A549 (cell line): ENCODE data around the gene CLCC1. TPM values are rescaled to one million over a fixed set of nuclear protein-coding genes. Genes with fewer than 3 reads are reported as not detected.
A peak's percentile ranks its signal among the peaks of the same experiment; 100 is the strongest.

Source experiments
- ATAC-seq, 2 experiments: fragments of 200-7000 bp in 1 of 2; fragments of >200 bp in 1 of 2; cut with Nextera tagmentation in 1 of 2; cut with Tn5 transposase in 1 of 2; 3 replicates each; pipeline versions ENCODE4 v1.8.0 to v1.9.1; 2018 to 2020; ENCODE audit warnings: mild to moderate bottlenecking in 1 of 2, moderate library complexity in 1 of 2
- CTCF ChIA-PET: fragments of 300-600 bp; sonication (Branson Sonifier 250); formaldehyde crosslinking; extraction: SDS; loops from one replicate; lab custom pipeline; 2021; ENCODE audit warnings: antibody characterized with exemption, inconsistent platforms; lab: Yijun Ruan, JAX
- POLR2A ChIA-PET: fragments of 350-600 bp; formaldehyde crosslinking; extraction: SDS; loops from one replicate; lab custom pipeline; 2021; ENCODE audit warnings: antibody characterized with exemption, inconsistent platforms; lab: Yijun Ruan, JAX
- DNase-seq, 2 experiments: peaks; one replicate each; pipeline versions ENCODE4 v3.0.0 to v3.0.0-alpha.2; 2011 to 2016; ENCODE audit warnings: low read depth in 1 of 2, low spot score in 1 of 2
- FAIRE-seq: peaks from 2 replicates; lab custom pipeline; 2011; peaks lifted over from hg19 to GRCh38; lab: Jason Lieb, UNC
- H3K27ac ChIP-seq, 2 experiments: fragments of >200 bp; sonication (Bioruptor Twin); formaldehyde crosslinking; 3 replicates each; pipeline ENCODE4 v1.5.1; 2016 to 2017
- H3K4me1 ChIP-seq: fragments of >200 bp; sonication (Bioruptor Twin); formaldehyde crosslinking; 3 replicates; pipeline ENCODE4 v1.6.1; 2016
- H3K4me2 ChIP-seq: fragments of >200 bp; sonication (Bioruptor Twin); formaldehyde crosslinking; 3 replicates; pipeline ENCODE4 v1.6.1; 2016
- H3K4me3 ChIP-seq: fragments of >200 bp; sonication (Bioruptor Twin); formaldehyde crosslinking; 3 replicates; pipeline ENCODE4 v1.5.1; 2016
- H3K9me3 ChIP-seq: fragments of >200 bp; sonication (Bioruptor Twin); formaldehyde crosslinking; 3 replicates; pipeline ENCODE4 v1.6.1; 2016
- BCL3 ChIP-seq: fragments of >200 bp; sonication (Bioruptor Twin); formaldehyde crosslinking; IDR thresholded peaks from 3 replicates; pipeline ENCODE4 v1.6.1; 2016
- CEBPB ChIP-seq, 2 experiments: fragments of >200 bp in 1 of 2; sonication (Bioruptor Twin) in 1 of 2; formaldehyde crosslinking in 1 of 2; IDR thresholded peaks; 2 replicates each; pipeline ENCODE4 v1.6.1; 2012 to 2016
- CHD2 ChIP-seq: fragments of 150-350 bp; IDR thresholded peaks from 2 replicates; pipeline ENCODE4 v1.6.1; 2014; ENCODE audit warnings: low read length; ENCODE audit not compliant: partially characterized antibody
- CTCF ChIP-seq: fragments of >200 bp; sonication (Bioruptor Twin); formaldehyde crosslinking; IDR thresholded peaks from 3 replicates; pipeline ENCODE4 v1.5.1; 2016
- FOXS1 ChIP-seq: fragments of 250-450 bp; sonication (Bioruptor Pico); IDR thresholded peaks from 2 replicates; pipeline ENCODE4 v1.5.0; 2020; ENCODE audit warnings: mild to moderate bottlenecking, moderate library complexity
- HMGXB4 ChIP-seq: fragments of 250-450 bp; sonication (Bioruptor Pico); IDR thresholded peaks from 2 replicates; pipeline ENCODE4 v1.5.0; 2021; ENCODE audit warnings: mild to moderate bottlenecking, moderate library complexity, borderline replicate concordance
- JUNB ChIP-seq: fragments of >200 bp; sonication (Bioruptor Twin); formaldehyde crosslinking; IDR thresholded peaks from 2 replicates; pipeline ENCODE4 v1.6.1; 2016
- MAX ChIP-seq: IDR thresholded peaks from 2 replicates; pipeline ENCODE4 v1.6.1; 2012
- POLR2AphosphoS2 ChIP-seq: conservative IDR thresholded peaks from 2 replicates; pipeline ENCODE4 v1.6.1; 2012; ENCODE audit warnings: low read length, improper control_type of control experiment, inconsistent platforms
- RAD21 ChIP-seq, 2 experiments: fragments of >200 bp in 1 of 2; sonication (Bioruptor Twin) in 1 of 2; formaldehyde crosslinking in 1 of 2; IDR thresholded peaks in 1 of 2; conservative IDR thresholded peaks in 1 of 2; 2 replicates in 1 of 2; 3 replicates in 1 of 2; pipeline ENCODE4 v1.6.1; 2012 to 2018; ENCODE audit warnings: inconsistent platforms in 1 of 2
- ZC3H11A ChIP-seq: fragments of 450-650 bp; IDR thresholded peaks from 2 replicates; pipeline ENCODE4 v1.6.1; 2014; ENCODE audit warnings: antibody characterized with exemption, mild to moderate bottlenecking
- WGBS: methylation state at CpG from one replicate; pipeline ENCODE4 v1.1.6; 2017; ENCODE audit errors: missing lambda C conversion rate; 5-methylcytosine and 5-hydroxymethylcytosine counted together
- polyA plus RNA-seq, 4 experiments: library from polyadenylated mRNA; depleted of rRNA in 3 of 4; stranded (reverse); fragments of >200 nt; fragmentation: RNase III in 1 of 4; extraction: RNeasy Plus Mini Kit Qiagen cat#74134 plus additional on column Dnase treatment in 1 of 4; gene quantifications; 2 replicates in 3 of 4; 3 replicates in 1 of 4; pipeline ENCODE4 v1.2.3, GENCODE V29; 2011 to 2017

Gene CLCC1
- polyA plus RNA-seq, 2 of the 4 experiments (the other 2 are of a cell fraction) = 19.1 to 41.0 TPM

- TF ChIP-seq HMGXB4 (CRISPR knock-in tag) = no peak
- TF ChIP-seq FOXS1 (CRISPR knock-in tag) = no peak
Observed at GRCh38 chr1:108976658-108977057, 13.4 kb upstream of the CLCC1 start (continued).

- no peak for DNase-seq
- Histone ChIP-seq H3K4me1 (no peaks in the 10 kb centered on the region), H3K4me2 (no peak overlapping the region), H3K9me3 (no peaks in the 10 kb centered on the region), H3K27ac (no peak overlapping the region)
- ATAC-seq = no peak
- POLR2A ChIA-PET = no interaction called here
- no peak for FAIRE-seq
- 93% methylated on average over 1 of the region's 1 CpG for WGBS
- CTCF ChIA-PET = no interaction called here
- TF ChIP-seq BCL3 = no peak
- TF ChIP-seq, all 56 proteins: peak for 0
- no peak overlapping the region for H3K4me3 ChIP-seq
Observed at GRCh38 chr1:108972951-108973350, 9.7 kb upstream of the CLCC1 start.

GRCh38 chr1:108969346-108969745 lies 6.1 kb upstream of the CLCC1 start:
- no peak overlapping the region for H3K27ac ChIP-seq
- ATAC-seq (no peak), FAIRE-seq (no peak), DNase-seq (no peak)
- TF ChIP-seq HMGXB4 (CRISPR knock-in tag) = no peak
- TF ChIP-seq RAD21 (conservative IDR thresholded peaks at IDR 0.05 in 1 of 2, IDR thresholded peaks at IDR 0.05 in 1 of 2) = no peak
- no peak for TF ChIP-seq POLR2AphosphoS2
- ChIA-PET CTCF (interaction anchor here (1.0 kb wide), 1 partner anchor 13 kb away, joined by 4 read pairs; no protein-coding TSS in a partner anchor), POLR2A (no interaction called here)
- no peak overlapping the region for H3K4me3 ChIP-seq
- H3K4me2 ChIP-seq = no peak overlapping the region
- H3K4me1 ChIP-seq = no peaks in the 10 kb centered on the region
- H3K9me3 ChIP-seq = no peaks in the 10 kb centered on the region

- FAIRE-seq = no peak
- ATAC-seq = peak in 1 of 2 experiments; percentile 52; a peak in 3 of 6 replicates
- DNase-seq = peak in 1 of 2 experiments; percentile 22
- Histone ChIP-seq H3K4me2 (peak overlapping the region; percentile 71), H3K27ac (peak overlapping the region; percentile 78 to 91), H3K9me3 (no peaks in the 10 kb centered on the region), H3K4me1 (peaks cover 11% of the 10 kb centered on the region; the same call in 2 of the 3 replicates), H3K4me3 (peak overlapping the region; percentile 62)
- CTCF ChIA-PET = interaction anchor here (0.6 to 0.7 kb wide), 2 partner anchors 126 to 1145 kb away, joined by 3 read pairs; no protein-coding TSS in a partner anchor
- WGBS = 3% methylated on average over 12 of the region's 12 CpGs
- TF ChIP-seq CHD2 (no peak), CEBPB (IDR thresholded peaks at IDR 0.05) (no peak), JUNB (no peak), CTCF (no peak), MAX (no peak), HMGXB4 (CRISPR knock-in tag) (no peak), ZC3H11A (no peak)
- POLR2A ChIA-PET = interaction anchor here (0.7 to 1.4 kb wide), 4 partner anchors 76 to 207 kb away, joined by 3 to 10 read pairs (median 6); no protein-coding TSS in a partner anchor
Observed at GRCh38 chr1:108962681-108963051, 618 bp downstream of the CLCC1 start.
